Measurements from ENCODE around the gene CLEC2A. TPM values are rescaled to one million over a fixed set of nuclear protein-coding genes. Genes with fewer than 3 reads are reported as not detected.

Gene CLEC2A
- total RNA-seq, 1 experiment from 2014 or later = 0.87 TPM

DNA sequence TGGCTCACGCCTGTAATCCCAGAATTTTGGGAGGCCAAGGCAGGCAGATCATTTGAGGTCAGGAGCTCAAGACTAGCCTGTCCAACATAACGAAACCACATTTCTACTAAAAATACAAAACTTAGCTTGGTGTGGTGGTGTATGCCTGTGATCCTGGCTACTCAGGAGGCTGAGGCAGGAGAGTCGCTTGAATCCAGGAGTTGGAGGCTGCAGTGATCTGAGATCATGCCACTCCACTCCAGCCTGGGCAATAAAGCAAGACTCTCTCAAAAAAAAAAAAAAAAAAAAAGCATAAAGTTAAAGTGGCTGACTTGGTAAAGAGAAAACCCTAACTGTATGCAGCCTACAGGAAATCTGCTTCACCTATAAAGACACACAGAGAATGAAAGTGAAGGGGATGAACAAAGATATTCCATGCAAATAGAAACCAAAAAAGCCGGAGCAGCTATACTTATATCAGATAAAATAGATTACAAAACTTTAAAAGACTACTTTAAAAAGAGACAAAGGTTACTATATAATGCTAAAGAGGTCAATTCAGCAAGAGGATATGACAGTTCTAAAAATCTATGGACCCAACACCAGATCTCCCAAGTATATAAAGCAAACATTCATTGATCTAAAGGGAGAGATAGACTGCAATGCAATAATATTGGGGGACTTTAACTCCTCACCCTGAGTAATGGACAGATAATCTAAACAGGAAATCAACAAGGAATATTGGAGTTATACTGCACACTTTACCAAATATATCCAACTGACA, 67.1 kb downstream of the CLEC2A start:
- no peak overlapping the region for H3K23ac ChIP-seq (ENCODE audit: insufficient read length, low read depth, low read length)
- no peak overlapping the region for H2BK5ac ChIP-seq (ENCODE audit: insufficient read length, low read length)
- no peak overlapping the region for H3K14ac ChIP-seq (ENCODE audit: insufficient read depth, low read length)
- Mint-ChIP-seq H3K4me3 (no peak overlapping the region), H3K36me3 (ENCODE audit: insufficient read depth in 1 of 3, low read depth in 3 of 3) (no peaks in the 10 kb centered on the region), H3K9me3 (no peaks in the 10 kb centered on the region), H3K27me3 (ENCODE audit: low read depth) (no peaks in the 10 kb centered on the region), H3K27ac (no peak overlapping the region), H3K4me1 (peaks cover 14 to 16% of the 10 kb centered on the region in 2 experiments)
- H3K4me1 ChIP-seq (ENCODE audit: insufficient read depth, low read length) = no peaks in the 10 kb centered on the region; the same call in 1 of the 2 replicates
- H2AFZ ChIP-seq (ENCODE audit: low read length) = no peak overlapping the region
- no peak overlapping the region for H2BK12ac ChIP-seq (ENCODE audit: insufficient read length, low read depth, low read length)
- no peak overlapping the region for H2BK15ac ChIP-seq (ENCODE audit: low read depth, low read length)
- no peak overlapping the region for H3K9ac ChIP-seq (ENCODE audit: extremely low read depth, insufficient read length, low read length)
- no peaks in the 10 kb centered on the region for H3K79me2 ChIP-seq (ENCODE audit: insufficient read depth, low read length)
- H3K27me3 ChIP-seq (ENCODE audit: insufficient read depth, low read length) = no peaks in the 10 kb centered on the region
- no peak overlapping the region for H4K91ac ChIP-seq (ENCODE audit: insufficient read length, low read depth, low read length)
- H3K56ac ChIP-seq (ENCODE audit: insufficient read length, low read depth, low read length) = no peak overlapping the region
- H3K27ac ChIP-seq (ENCODE audit: insufficient read length, low read depth, low read length) = no peak overlapping the region
- H3K4ac ChIP-seq (ENCODE audit: low read depth, low read length) = no peak overlapping the region
- no peaks in the 10 kb centered on the region for H4K20me1 ChIP-seq (ENCODE audit: control insufficient read depth, insufficient read depth, insufficient read length)
- H3K23me2 ChIP-seq (ENCODE audit: insufficient read length, low read depth, low read length, poor library complexity, severe bottlenecking) = no peaks in the 10 kb centered on the region
- no peak overlapping the region for H4K8ac ChIP-seq (replicated peaks; ENCODE audit: insufficient read length, low read depth, low read length)
- H2BK120ac ChIP-seq (ENCODE audit: low read depth, low read length, poor library complexity, severe bottlenecking) = no peak overlapping the region
- H3K4me2 ChIP-seq (ENCODE audit: insufficient read depth, insufficient read length, low read length) = no peak overlapping the region
- H4K5ac ChIP-seq (ENCODE audit: insufficient read length, low read depth, low read length) = no peak overlapping the region
- H2BK20ac ChIP-seq (ENCODE audit: low read depth, low read length, poor library complexity, severe bottlenecking) = no peak overlapping the region
- no peak overlapping the region for H2AK5ac ChIP-seq (ENCODE audit: insufficient read length, low read length)
- H3T11ph ChIP-seq (ENCODE audit: low read length) = no peak overlapping the region
- TF ChIP-seq, protein P1, sequence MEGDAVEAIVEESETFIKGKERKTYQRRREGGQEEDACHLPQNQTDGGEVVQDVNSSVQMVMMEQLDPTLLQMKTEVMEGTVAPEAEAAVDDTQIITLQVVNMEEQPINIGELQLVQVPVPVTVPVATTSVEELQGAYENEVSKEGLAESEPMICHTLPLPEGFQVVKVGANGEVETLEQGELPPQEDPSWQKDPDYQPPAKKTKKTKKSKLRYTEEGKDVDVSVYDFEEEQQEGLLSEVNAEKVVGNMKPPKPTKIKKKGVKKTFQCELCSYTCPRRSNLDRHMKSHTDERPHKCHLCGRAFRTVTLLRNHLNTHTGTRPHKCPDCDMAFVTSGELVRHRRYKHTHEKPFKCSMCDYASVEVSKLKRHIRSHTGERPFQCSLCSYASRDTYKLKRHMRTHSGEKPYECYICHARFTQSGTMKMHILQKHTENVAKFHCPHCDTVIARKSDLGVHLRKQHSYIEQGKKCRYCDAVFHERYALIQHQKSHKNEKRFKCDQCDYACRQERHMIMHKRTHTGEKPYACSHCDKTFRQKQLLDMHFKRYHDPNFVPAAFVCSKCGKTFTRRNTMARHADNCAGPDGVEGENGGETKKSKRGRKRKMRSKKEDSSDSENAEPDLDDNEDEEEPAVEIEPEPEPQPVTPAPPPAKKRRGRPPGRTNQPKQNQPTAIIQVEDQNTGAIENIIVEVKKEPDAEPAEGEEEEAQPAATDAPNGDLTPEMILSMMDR (conservative IDR thresholded peaks at IDR 0.05) = no peak
- no peaks in the 10 kb centered on the region for H3K79me1 ChIP-seq (ENCODE audit: insufficient read depth, low read depth, low read length, poor library complexity, severe bottlenecking)
- no peak for DNase-seq
- no peaks in the 10 kb centered on the region for H3K9me3 ChIP-seq (ENCODE audit: control insufficient read depth, low read depth, low read length)
- no CpG with 5 or more reads among the region's 4 CpGs for WGBS (ENCODE audit: extremely low coverage, insufficient read length, low lambda C conversion rate)
- no peak overlapping the region for H3K18ac ChIP-seq (ENCODE audit: insufficient read length, low read depth, low read length)

Other genes starting within 250 kb of the CLEC2A start
- not detected in 2 replicates for gene CLECL1, start 199.3 kb downstream of the CLEC2A start, total RNA-seq (2021)
- gene CD69, start 171.5 kb downstream of the CLEC2A start, total RNA-seq (2021) = not detected in 2 replicates
- gene KLRF1, start 104.9 kb downstream of the CLEC2A start, total RNA-seq (2021) = not detected in 2 replicates
- gene CLEC2B, start 63.0 kb downstream of the CLEC2A start, total RNA-seq (2021) = not detected in 2 replicates
- gene KLRF2, start 50.9 kb downstream of the CLEC2A start, total RNA-seq (2021) = not detected in 2 replicates
- gene CLEC12A, start 39.0 kb upstream of the CLEC2A start, total RNA-seq (2021) = not detected in 2 replicates
- not detected in 2 replicates for gene CLEC1B, start 66.8 kb upstream of the CLEC2A start, total RNA-seq (2021)
- gene CLEC12B, start 78.3 kb upstream of the CLEC2A start, total RNA-seq (2021) = not detected in 2 replicates
- gene CLEC9A, start 98.3 kb upstream of the CLEC2A start, total RNA-seq (2021) = not detected in 2 replicates
- gene CLEC1A, start 166.6 kb upstream of the CLEC2A start, total RNA-seq (2021) = not detected in 2 replicates
- gene CLEC7A, start 197.8 kb upstream of the CLEC2A start, total RNA-seq (2021) = not detected in 2 replicates
- gene OLR1, start 239.8 kb upstream of the CLEC2A start, total RNA-seq (2021) = not detected in 2 replicates
- not detected in 2 replicates for gene TMEM52B, start 246.7 kb upstream of the CLEC2A start, total RNA-seq (2021)

Data from H9 (cell line).